Measurements from ENCODE around the gene TRIM45. TPM values are rescaled to one million over a fixed set of nuclear protein-coding genes. Genes with fewer than 3 reads are reported as not detected.

Gene TRIM45
- total RNA-seq, 1 donor from 2014 or later = 6.7 TPM

DNA sequence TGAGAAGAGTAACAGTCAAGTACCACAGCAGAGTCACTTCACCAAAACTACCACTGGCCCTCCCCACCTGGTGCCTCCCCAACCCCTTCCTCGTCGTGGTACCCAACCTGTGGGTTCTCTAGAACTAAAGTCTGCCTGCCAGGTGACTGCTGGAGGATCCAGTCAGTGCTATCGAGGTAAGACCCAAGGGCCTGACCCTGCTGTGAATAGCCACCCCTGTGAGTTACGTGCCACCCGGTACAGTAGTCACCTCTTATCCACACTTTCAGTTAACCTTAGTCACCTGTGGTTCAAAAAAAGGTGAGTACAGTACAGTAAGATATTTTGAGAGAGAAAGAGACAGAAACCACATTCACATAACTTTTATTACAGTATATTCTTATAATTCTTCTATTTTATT lies 44.9 kb downstream of the TRIM45 start:
- H3K36me3 Mint-ChIP-seq (ENCODE audit: unreplicated experiment) = no peaks in the 10 kb centered on the region
- H3K27ac Mint-ChIP-seq (ENCODE audit: unreplicated experiment) = no peak overlapping the region

DNA sequence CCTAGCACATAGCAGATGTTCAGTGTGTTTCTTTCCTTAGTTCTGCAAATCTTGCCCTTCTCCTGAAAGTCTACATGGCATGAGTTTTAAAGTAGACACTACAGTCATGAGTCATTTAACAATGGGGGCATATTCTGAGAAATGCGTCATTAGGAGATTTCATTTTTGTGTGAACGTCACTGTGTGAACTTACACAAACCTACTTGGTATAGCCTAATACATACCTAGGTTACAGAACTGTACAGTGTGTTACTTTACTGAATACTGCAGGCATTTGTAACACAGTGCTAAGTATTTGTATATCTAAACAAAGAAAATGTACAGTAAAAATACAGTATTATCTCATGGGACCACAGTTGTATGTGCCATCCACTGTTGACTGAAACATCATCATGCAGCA lies 51.4 kb downstream of the TRIM45 start:
- Mint-ChIP-seq H3K27me3 (ENCODE audit: unreplicated experiment) (peaks cover 2% of the 10 kb centered on the region), H3K9me3 (ENCODE audit: unreplicated experiment) (no peaks in the 10 kb centered on the region), H3K36me3 (ENCODE audit: unreplicated experiment) (no peaks in the 10 kb centered on the region), H3K4me3 (ENCODE audit: unreplicated experiment) (no peak overlapping the region), H3K27ac (ENCODE audit: unreplicated experiment) (no peak overlapping the region), H3K4me1 (ENCODE audit: low read depth, unreplicated experiment) (peaks cover 11% of the 10 kb centered on the region)
- DNase-seq = no peak
- TF ChIP-seq, protein P1, sequence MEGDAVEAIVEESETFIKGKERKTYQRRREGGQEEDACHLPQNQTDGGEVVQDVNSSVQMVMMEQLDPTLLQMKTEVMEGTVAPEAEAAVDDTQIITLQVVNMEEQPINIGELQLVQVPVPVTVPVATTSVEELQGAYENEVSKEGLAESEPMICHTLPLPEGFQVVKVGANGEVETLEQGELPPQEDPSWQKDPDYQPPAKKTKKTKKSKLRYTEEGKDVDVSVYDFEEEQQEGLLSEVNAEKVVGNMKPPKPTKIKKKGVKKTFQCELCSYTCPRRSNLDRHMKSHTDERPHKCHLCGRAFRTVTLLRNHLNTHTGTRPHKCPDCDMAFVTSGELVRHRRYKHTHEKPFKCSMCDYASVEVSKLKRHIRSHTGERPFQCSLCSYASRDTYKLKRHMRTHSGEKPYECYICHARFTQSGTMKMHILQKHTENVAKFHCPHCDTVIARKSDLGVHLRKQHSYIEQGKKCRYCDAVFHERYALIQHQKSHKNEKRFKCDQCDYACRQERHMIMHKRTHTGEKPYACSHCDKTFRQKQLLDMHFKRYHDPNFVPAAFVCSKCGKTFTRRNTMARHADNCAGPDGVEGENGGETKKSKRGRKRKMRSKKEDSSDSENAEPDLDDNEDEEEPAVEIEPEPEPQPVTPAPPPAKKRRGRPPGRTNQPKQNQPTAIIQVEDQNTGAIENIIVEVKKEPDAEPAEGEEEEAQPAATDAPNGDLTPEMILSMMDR (IDR thresholded peaks at IDR 0.05; ENCODE audit: partially characterized antibody, unreplicated experiment) = no peak

More for the DNA sequence above, 44.9 kb downstream of the TRIM45 start:
- Mint-ChIP-seq H3K4me1 (ENCODE audit: low read depth, unreplicated experiment) (no peaks in the 10 kb centered on the region), H3K4me3 (ENCODE audit: unreplicated experiment) (no peak overlapping the region), H3K27me3 (ENCODE audit: unreplicated experiment) (no peaks in the 10 kb centered on the region), H3K9me3 (ENCODE audit: unreplicated experiment) (peaks cover 2% of the 10 kb centered on the region)
- TF ChIP-seq, protein P1 (IDR thresholded peaks at IDR 0.05; ENCODE audit: partially characterized antibody, unreplicated experiment) = no peak
- DNase-seq = no peak

DNA sequence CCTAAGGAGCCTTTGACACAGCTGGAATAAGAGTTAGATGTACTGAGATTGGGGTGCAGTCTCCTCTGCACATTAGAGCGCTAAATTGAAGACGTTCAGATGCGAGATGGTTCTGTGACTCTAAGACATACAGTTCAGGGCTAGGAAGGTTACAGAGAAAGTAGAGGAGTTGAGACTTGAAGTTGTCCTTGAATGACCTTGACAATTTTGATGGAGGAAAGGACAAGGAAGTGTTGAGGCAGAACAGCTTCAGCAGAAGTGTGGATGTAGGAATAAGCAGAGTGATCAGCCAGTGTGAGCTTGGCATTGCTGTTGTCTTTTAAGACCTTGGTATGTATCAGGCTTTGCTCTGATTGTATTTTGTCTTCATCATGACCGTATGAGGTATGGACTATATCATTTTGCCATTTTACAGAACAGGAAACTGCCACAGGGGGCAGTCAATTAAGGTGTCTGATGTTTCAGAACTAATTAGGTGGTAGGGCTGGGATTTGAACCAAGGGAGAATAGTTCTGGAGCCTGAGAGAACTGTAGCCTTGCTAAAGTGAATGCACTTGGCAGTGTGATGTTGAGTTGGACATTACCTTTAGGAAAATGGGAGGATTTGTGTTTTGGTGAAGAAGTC lies 52.2 kb downstream of the TRIM45 start:
- no peak overlapping the region for H3K4me3 Mint-ChIP-seq (ENCODE audit: unreplicated experiment)
- TF ChIP-seq, protein P1 (IDR thresholded peaks at IDR 0.05; ENCODE audit: partially characterized antibody, unreplicated experiment) = no peak
- no peak for DNase-seq
- H3K36me3 Mint-ChIP-seq (ENCODE audit: unreplicated experiment) = no peaks in the 10 kb centered on the region
- H3K27me3 Mint-ChIP-seq (ENCODE audit: unreplicated experiment) = peaks cover 2% of the 10 kb centered on the region
- H3K27ac Mint-ChIP-seq (ENCODE audit: unreplicated experiment) = no peak overlapping the region
- peaks cover 11% of the 10 kb centered on the region for H3K4me1 Mint-ChIP-seq (ENCODE audit: low read depth, unreplicated experiment)
- H3K9me3 Mint-ChIP-seq (ENCODE audit: unreplicated experiment) = no peaks in the 10 kb centered on the region

DNA sequence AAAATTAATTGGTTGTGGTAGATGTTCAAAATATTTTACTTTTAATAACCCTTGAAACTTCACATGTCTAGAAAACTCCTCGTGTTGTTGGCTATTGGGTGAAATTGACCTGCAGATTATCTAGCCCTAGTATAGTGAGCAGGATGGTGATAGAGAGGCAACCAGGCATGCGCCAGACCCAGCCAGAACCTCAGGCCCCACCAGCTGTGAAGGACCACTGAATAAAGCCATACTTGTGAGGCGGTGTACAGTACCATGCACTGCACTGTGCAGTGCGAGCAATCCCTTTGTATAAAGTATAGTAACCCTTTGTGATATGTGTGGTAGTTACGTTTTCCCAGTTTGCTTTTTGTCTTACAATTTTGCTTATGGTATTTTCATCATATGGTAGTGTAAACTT lies 53.0 kb downstream of the TRIM45 start:
- TF ChIP-seq, protein P1 (IDR thresholded peaks at IDR 0.05; ENCODE audit: partially characterized antibody, unreplicated experiment) = no peak
- Mint-ChIP-seq H3K4me1 (ENCODE audit: low read depth, unreplicated experiment) (peaks cover 11% of the 10 kb centered on the region), H3K27me3 (ENCODE audit: unreplicated experiment) (peaks cover 2% of the 10 kb centered on the region), H3K27ac (ENCODE audit: unreplicated experiment) (no peak overlapping the region), H3K36me3 (ENCODE audit: unreplicated experiment) (no peaks in the 10 kb centered on the region), H3K4me3 (ENCODE audit: unreplicated experiment) (no peak overlapping the region), H3K9me3 (ENCODE audit: unreplicated experiment) (no peaks in the 10 kb centered on the region)
- DNase-seq = no peak

DNA sequence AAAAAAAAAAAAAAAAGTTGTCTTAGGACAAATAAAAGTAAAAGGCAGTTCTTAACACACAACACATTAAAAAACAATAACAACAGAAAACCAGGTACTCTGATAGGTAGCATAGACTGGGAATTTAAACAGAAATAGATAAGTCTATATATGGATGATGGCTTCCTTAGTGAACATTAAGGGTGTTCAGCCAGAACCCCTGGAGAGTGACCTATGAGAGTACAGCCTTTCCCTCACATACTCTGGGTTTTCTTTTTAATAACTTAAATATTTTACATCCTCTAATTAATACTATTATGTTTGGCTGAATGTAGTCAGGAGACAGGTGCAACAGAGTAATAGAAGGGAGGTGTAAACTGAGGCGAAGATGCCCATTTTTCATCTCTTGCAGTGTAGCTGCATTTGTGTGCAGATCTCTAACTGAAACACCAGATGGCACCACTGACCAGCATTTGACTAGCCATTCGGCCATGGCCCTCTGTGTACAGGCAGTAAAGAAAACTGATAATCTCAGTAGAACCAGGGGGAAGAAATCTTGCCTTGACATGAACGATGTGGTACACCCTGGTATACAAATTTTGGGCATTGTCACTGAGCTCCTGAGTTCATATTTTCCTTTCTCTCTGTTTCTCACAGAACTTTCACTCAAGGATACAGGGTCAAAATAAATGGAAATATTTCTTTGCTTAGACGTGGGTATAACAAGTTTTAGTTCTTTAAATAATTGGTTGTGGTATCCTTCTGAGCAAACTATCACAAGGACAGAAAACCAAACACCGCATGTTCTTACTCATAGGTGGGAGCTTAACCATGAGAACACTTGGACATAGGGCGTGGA lies 53.8 kb downstream of the TRIM45 start:
- H3K9me3 Mint-ChIP-seq (ENCODE audit: unreplicated experiment) = no peaks in the 10 kb centered on the region
- H3K36me3 Mint-ChIP-seq (ENCODE audit: unreplicated experiment) = no peaks in the 10 kb centered on the region
- TF ChIP-seq, protein P1 (IDR thresholded peaks at IDR 0.05; ENCODE audit: partially characterized antibody, unreplicated experiment) = peak; percentile 68
- H3K27me3 Mint-ChIP-seq (ENCODE audit: unreplicated experiment) = peaks cover 2% of the 10 kb centered on the region
- H3K27ac Mint-ChIP-seq (ENCODE audit: unreplicated experiment) = no peak overlapping the region
- DNase-seq = peak; percentile 65
- H3K4me3 Mint-ChIP-seq (ENCODE audit: unreplicated experiment) = no peak overlapping the region
- H3K4me1 Mint-ChIP-seq (ENCODE audit: low read depth, unreplicated experiment) = peaks cover 11% of the 10 kb centered on the region
